Measurements from ENCODE around the gene MPDZ.

The MPDZ gene

DNA sequence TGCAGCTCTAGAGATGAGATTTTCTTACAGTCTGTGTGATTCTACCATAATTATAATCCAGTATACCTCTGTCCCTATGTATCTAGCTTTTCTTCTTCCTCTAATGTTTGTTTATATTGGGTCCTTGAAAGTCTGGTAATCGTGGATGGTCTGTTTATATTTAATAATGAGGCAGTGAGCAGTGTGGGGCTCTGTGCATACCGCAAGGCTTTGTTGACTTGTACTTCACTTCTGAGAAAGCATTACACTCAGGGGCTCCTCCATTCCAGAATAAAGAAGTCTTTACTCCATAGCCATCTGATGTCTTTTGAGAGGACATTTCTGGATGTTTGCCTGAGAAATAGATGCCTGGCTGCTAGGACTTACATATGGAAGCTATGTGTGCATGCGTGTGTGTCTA is 4.5 kb upstream of the MPDZ start:
- DNase-seq (ENCODE audit: insufficient read length, low spot score), result no peak
- no peak for FAIRE-seq
- TF ChIP-seq POLR2A (IDR thresholded peaks at IDR 0.05; ENCODE audit: low read depth, low read length) (no peak), PAX5 (IDR thresholded peaks at IDR 0.05; ENCODE audit: insufficient read depth, low read length, severe bottlenecking) (no peak), TAF1 (IDR thresholded peaks at IDR 0.05; ENCODE audit: low read depth, low read length) (no peak), POU2F2 (IDR thresholded peaks at IDR 0.05; ENCODE audit: low read depth, low read length) (no peak), POLR2AphosphoS5 (IDR thresholded peaks at IDR 0.05; ENCODE audit: low read depth, low read length) (no peak), SPI1 (IDR thresholded peaks at IDR 0.05; ENCODE audit: low read depth, low read length) (no peak)

- DNase-seq (ENCODE audit: insufficient read length, low spot score), result no peak
- FAIRE-seq, result no peak
- no peak for TF ChIP-seq PAX5 (IDR thresholded peaks at IDR 0.05; ENCODE audit: insufficient read depth, low read length, severe bottlenecking)
- no peak for TF ChIP-seq POLR2AphosphoS5 (IDR thresholded peaks at IDR 0.05; ENCODE audit: low read depth, low read length)
- no peak for TF ChIP-seq TAF1 (IDR thresholded peaks at IDR 0.05; ENCODE audit: low read depth, low read length)
- TF ChIP-seq POLR2A (IDR thresholded peaks at IDR 0.05; ENCODE audit: low read depth, low read length), result no peak
- no peak for TF ChIP-seq POU2F2 (IDR thresholded peaks at IDR 0.05; ENCODE audit: low read depth, low read length)
- TF ChIP-seq SPI1 (IDR thresholded peaks at IDR 0.05; ENCODE audit: low read depth, low read length), result no peak
These were observed 3.5 kb upstream of the MPDZ start for GRCh38 chr9:13282998-13283397.

DNA sequence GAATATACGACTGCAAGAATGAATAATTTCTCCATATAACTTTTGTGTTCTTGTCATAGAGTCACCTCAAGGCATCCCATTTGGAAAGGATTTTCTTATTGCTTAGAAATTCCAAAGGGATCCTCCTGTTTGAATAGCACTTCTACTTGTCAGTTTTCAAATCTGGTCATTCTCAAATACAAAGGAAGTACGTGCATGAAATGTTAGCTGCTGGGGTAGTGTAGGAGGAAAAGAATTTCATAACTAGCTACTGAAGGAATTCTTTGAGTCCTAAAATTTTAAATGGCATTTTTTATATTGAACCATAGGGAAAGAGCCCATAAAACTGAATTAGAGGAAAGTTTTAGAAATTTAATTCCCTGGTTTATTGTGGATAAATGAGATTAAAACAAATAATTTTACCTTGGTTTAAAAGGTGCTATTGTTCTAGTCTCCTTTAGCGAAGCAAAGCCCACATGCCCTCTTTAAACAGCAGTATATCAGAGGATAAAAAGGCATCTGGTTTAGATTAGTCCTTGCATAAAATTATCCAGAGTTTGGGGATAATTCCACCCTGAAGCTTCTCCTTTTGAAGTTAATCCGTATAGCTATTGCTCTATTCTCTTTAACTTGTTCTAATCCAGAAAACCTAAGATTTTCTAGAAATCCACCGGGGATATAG is 2.0 kb upstream of the MPDZ start:
- FAIRE-seq (no peak), DNase-seq (ENCODE audit: insufficient read length, low spot score) (no peak)
- TF ChIP-seq PAX5 (IDR thresholded peaks at IDR 0.05; ENCODE audit: insufficient read depth, low read length, severe bottlenecking) (no peak), POU2F2 (IDR thresholded peaks at IDR 0.05; ENCODE audit: low read depth, low read length) (no peak), SPI1 (IDR thresholded peaks at IDR 0.05; ENCODE audit: low read depth, low read length) (no peak), TAF1 (IDR thresholded peaks at IDR 0.05; ENCODE audit: low read depth, low read length) (no peak), POLR2A (IDR thresholded peaks at IDR 0.05; ENCODE audit: low read depth, low read length) (no peak), POLR2AphosphoS5 (IDR thresholded peaks at IDR 0.05; ENCODE audit: low read depth, low read length) (no peak)

DNA sequence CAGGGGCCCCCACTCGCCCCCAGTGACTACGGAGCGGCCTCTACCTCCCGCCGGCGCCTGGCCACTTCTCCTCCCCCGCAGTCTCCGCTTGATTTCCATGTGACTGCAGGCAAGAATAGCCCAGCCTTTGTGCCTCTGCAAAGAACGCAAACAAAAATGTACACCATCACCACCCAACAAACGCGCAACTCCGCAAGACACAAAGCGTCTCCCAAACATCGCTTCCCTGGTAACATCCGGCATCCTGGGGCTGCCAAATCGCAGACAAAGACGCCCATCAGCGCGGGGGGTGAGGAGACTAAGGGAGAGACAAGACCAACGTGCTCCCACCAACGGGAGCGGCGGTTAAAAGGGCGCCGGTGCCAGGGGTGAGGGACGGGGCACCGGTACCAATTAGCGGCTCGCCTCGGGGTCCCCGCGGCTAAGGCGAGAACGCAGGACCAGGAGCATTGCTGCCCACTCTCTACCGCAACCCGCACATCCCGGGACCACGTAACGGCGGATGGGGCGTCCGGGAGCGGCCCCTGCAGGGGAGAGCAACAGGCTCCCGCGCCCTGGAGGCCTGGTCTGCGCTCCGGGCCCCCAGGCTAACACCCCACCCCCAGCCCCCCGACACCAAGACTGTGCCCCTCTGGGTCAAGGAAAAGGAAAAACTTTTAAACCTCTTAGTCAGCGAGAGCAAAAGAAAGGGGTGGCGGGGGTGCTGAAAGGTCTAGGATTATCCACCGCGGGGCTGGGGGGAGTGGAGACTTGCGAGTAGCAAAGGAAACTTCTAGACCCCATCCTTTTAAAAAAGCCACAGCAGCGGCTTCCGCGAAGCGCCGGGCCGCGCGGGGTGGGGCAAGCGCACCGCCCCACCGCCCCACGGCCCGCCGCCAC is 885 bp downstream of the MPDZ start:
- no peak for DNase-seq (ENCODE audit: insufficient read length, low spot score)
- no peak for TF ChIP-seq POLR2A (IDR thresholded peaks at IDR 0.05; ENCODE audit: low read depth, low read length)
- TF ChIP-seq POLR2AphosphoS5 (IDR thresholded peaks at IDR 0.05; ENCODE audit: low read depth, low read length), result no peak
- TF ChIP-seq SPI1 (IDR thresholded peaks at IDR 0.05; ENCODE audit: low read depth, low read length), result no peak
- no peak for TF ChIP-seq PAX5 (IDR thresholded peaks at IDR 0.05; ENCODE audit: insufficient read depth, low read length, severe bottlenecking)
- no peak for TF ChIP-seq POU2F2 (IDR thresholded peaks at IDR 0.05; ENCODE audit: low read depth, low read length)
- no peak for TF ChIP-seq TAF1 (IDR thresholded peaks at IDR 0.05; ENCODE audit: low read depth, low read length)
- no peak for FAIRE-seq

- no peak for DNase-seq (ENCODE audit: insufficient read length, low spot score)
These were observed 1.5 kb downstream of the MPDZ start for GRCh38 chr9:13278023-13278367.

GRCh38 chr9:13274886-13275641 is 4.4 kb downstream of the MPDZ start:
- no peak for TF ChIP-seq TAF1 (IDR thresholded peaks at IDR 0.05; ENCODE audit: low read depth, low read length)
- no peak for TF ChIP-seq PAX5 (IDR thresholded peaks at IDR 0.05; ENCODE audit: insufficient read depth, low read length, severe bottlenecking)
- TF ChIP-seq SPI1 (IDR thresholded peaks at IDR 0.05; ENCODE audit: low read depth, low read length), result no peak
- no peak for TF ChIP-seq POU2F2 (IDR thresholded peaks at IDR 0.05; ENCODE audit: low read depth, low read length)
- TF ChIP-seq POLR2AphosphoS5 (IDR thresholded peaks at IDR 0.05; ENCODE audit: low read depth, low read length), result no peak
- FAIRE-seq (no peak), DNase-seq (ENCODE audit: insufficient read length, low spot score) (no peak)

More at GRCh38 chr9:13278023-13278367, 1.5 kb downstream of the MPDZ start:
- no peak for FAIRE-seq
- no peak for TF ChIP-seq POLR2A (IDR thresholded peaks at IDR 0.05; ENCODE audit: low read depth, low read length)
- TF ChIP-seq POLR2AphosphoS5 (IDR thresholded peaks at IDR 0.05; ENCODE audit: low read depth, low read length), result no peak
- TF ChIP-seq SPI1 (IDR thresholded peaks at IDR 0.05; ENCODE audit: low read depth, low read length), result no peak
- no peak for TF ChIP-seq TAF1 (IDR thresholded peaks at IDR 0.05; ENCODE audit: low read depth, low read length)
- no peak for TF ChIP-seq PAX5 (IDR thresholded peaks at IDR 0.05; ENCODE audit: insufficient read depth, low read length, severe bottlenecking)
- no peak for TF ChIP-seq POU2F2 (IDR thresholded peaks at IDR 0.05; ENCODE audit: low read depth, low read length)

DNA sequence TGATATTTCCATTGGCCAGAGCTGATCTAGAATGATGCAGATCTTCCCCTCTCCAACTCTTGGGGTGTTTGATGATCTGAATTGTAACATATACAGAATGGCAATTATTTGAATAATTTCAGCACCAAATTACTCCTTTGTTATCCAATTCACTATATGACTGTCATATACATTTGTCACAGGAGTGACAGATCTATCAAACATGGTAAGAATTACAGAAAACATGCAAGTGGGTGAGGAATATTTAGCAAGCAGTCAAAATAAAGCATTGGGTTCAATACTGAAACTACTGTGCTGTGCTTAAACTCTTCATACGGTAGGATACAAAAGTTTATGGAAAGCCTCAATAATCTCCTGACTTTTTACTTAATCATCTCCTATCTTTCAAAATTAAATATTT is 8.8 kb downstream of the MPDZ start:
- FAIRE-seq, result no peak
- no peak for DNase-seq (ENCODE audit: insufficient read length, low spot score)
- TF ChIP-seq POLR2A (IDR thresholded peaks at IDR 0.05; ENCODE audit: low read depth, low read length), result no peak
- TF ChIP-seq TAF1 (IDR thresholded peaks at IDR 0.05; ENCODE audit: low read depth, low read length), result no peak
- no peak for TF ChIP-seq POLR2AphosphoS5 (IDR thresholded peaks at IDR 0.05; ENCODE audit: low read depth, low read length)
- no peak for TF ChIP-seq POU2F2 (IDR thresholded peaks at IDR 0.05; ENCODE audit: low read depth, low read length)
- no peak for TF ChIP-seq PAX5 (IDR thresholded peaks at IDR 0.05; ENCODE audit: insufficient read depth, low read length, severe bottlenecking)
- no peak for TF ChIP-seq SPI1 (IDR thresholded peaks at IDR 0.05; ENCODE audit: low read depth, low read length)

GRCh38 chr9:13269589-13270452 is 9.7 kb downstream of the MPDZ start:
- DNase-seq (ENCODE audit: insufficient read length, low spot score) (no peak), FAIRE-seq (no peak)
- no peak for TF ChIP-seq POLR2AphosphoS5 (IDR thresholded peaks at IDR 0.05; ENCODE audit: low read depth, low read length)
- no peak for TF ChIP-seq SPI1 (IDR thresholded peaks at IDR 0.05; ENCODE audit: low read depth, low read length)
- no peak for TF ChIP-seq POLR2A (IDR thresholded peaks at IDR 0.05; ENCODE audit: low read depth, low read length)
- no peak for TF ChIP-seq POU2F2 (IDR thresholded peaks at IDR 0.05; ENCODE audit: low read depth, low read length)
- no peak for TF ChIP-seq TAF1 (IDR thresholded peaks at IDR 0.05; ENCODE audit: low read depth, low read length)
- TF ChIP-seq PAX5 (IDR thresholded peaks at IDR 0.05; ENCODE audit: insufficient read depth, low read length, severe bottlenecking), result no peak
